GM12878 (cell line): ENCODE data around the gene GPR107. TPM values are rescaled to one million over a fixed set of nuclear protein-coding genes. Genes with fewer than 3 reads are reported as not detected.

ENCODE experiments used
- ATAC-seq: fragments of 200-7000 bp; cut with Tn5 transposase; 3 replicates; pipeline ENCODE4 v1.9.1; 2020; ENCODE audit warnings: mild to moderate bottlenecking, moderate library complexity
- BruUV-seq: library from RNA; stranded (reverse); fragments of 400-500 nt; replicated peaks from 2 replicates; lab custom pipeline; 2021; lab: Mats Ljungman, UMichigan
- CTCF ChIA-PET: fragments of 300-600 bp; sonication (Branson Sonifier 250); formaldehyde crosslinking; extraction: SDS; loops from one replicate; lab custom pipeline; 2021; ENCODE audit warnings: inconsistent platforms; lab: Yijun Ruan, JAX
- POLR2A ChIA-PET: fragments of 350-600 bp; formaldehyde crosslinking; extraction: SDS; loops from one replicate; lab custom pipeline; 2021; ENCODE audit warnings: inconsistent platforms; lab: Charles Lee
- RAD21 ChIA-PET: fragments of 300-600 bp; sonication (Branson Sonifier 250); formaldehyde crosslinking; loops from one replicate; lab custom pipeline; 2023; ENCODE audit warnings: antibody characterized with exemption; ENCODE audit not compliant: unreplicated experiment; lab: Charles Lee
- SMC1A ChIA-PET: fragments of 300-600 bp; sonication (Branson Sonifier 250); formaldehyde crosslinking; loops from one replicate; lab custom pipeline; 2023; ENCODE audit not compliant: unreplicated experiment, uncharacterized antibody; lab: Charles Lee
- DNase-seq: peaks from one replicate; pipeline ENCODE4 v3.0.0-alpha.2; 2011; ENCODE audit warnings: low read depth, low spot score
- FAIRE-seq: peaks from 3 replicates; lab custom pipeline; 2011; peaks lifted over from hg19 to GRCh38; lab: Jason Lieb, UNC
- H2AFZ ChIP-seq: 2 replicates; pipeline ENCODE4 v1.6.0; 2011; ENCODE audit warnings: low read depth, low read length, control low read depth; ENCODE audit not compliant: control insufficient read depth
- H3K27ac ChIP-seq: 2 replicates; pipeline ENCODE4 v1.5.1; 2011; ENCODE audit warnings: control low read depth; ENCODE audit not compliant: control insufficient read depth, insufficient read depth
- H3K27me3 ChIP-seq, 2 experiments: replicated peaks in 1 of 2; 2 replicates each; pipeline versions ENCODE4 v1.6.0 to v1.6.1; 2011; ENCODE audit warnings: low read length in 1 of 2; ENCODE audit not compliant: control insufficient read depth in 2 of 2, insufficient read depth in 2 of 2
- H3K36me3 ChIP-seq, 2 experiments: 2 replicates each; pipeline ENCODE4 v1.5.1; 2011; ENCODE audit warnings: low read length in 1 of 2; ENCODE audit not compliant: control insufficient read depth in 2 of 2, insufficient read depth in 2 of 2
- H3K4me1 ChIP-seq: 2 replicates; pipeline ENCODE4 v1.6.1; 2011; ENCODE audit warnings: mild to moderate bottlenecking, low read length, moderate library complexity, mixed read lengths; ENCODE audit not compliant: control insufficient read depth, insufficient read depth
- H3K4me2 ChIP-seq: 2 replicates; pipeline ENCODE4 v1.6.0; 2011; ENCODE audit warnings: control low read depth; ENCODE audit not compliant: control insufficient read depth, insufficient read depth
- H3K4me3 ChIP-seq: fragments of 200-600 bp; sonication (generic); 2 replicates; pipeline ENCODE4 v1.5.1; 2016
- H3K79me2 ChIP-seq: 2 replicates; pipeline ENCODE4 v1.6.0; 2011; ENCODE audit warnings: low read length; ENCODE audit not compliant: control insufficient read depth, insufficient read depth
- H3K9ac ChIP-seq: 2 replicates; pipeline ENCODE4 v1.8.0; 2011; ENCODE audit warnings: low read length, control low read depth, mixed read lengths; ENCODE audit not compliant: control insufficient read depth, insufficient read depth
- H3K9me3 ChIP-seq: replicated peaks from 3 replicates; pipeline ENCODE4 v1.5.1; 2011; ENCODE audit warnings: mild to moderate bottlenecking, low read length; ENCODE audit not compliant: control insufficient read depth, insufficient read depth
- H4K20me1 ChIP-seq: 2 replicates; pipeline ENCODE4 v1.6.0; 2011; ENCODE audit not compliant: control insufficient read depth, insufficient read depth
- BHLHE40 ChIP-seq, 2 experiments: fragments of 450-650 bp in 1 of 2; IDR thresholded peaks; 2 replicates each; pipeline ENCODE4 v1.6.1; 2011 to 2017; ENCODE audit warnings: low read depth in 2 of 2, borderline replicate concordance in 1 of 2, improper control_type of control experiment in 1 of 2, low read length in 1 of 2, mild to moderate bottlenecking in 1 of 2
- CBFB ChIP-seq: IDR thresholded peaks from 2 replicates; pipeline ENCODE4 v1.6.1; 2016; ENCODE audit warnings: antibody characterized with exemption, low read depth
- EED ChIP-seq: sonication (generic); IDR thresholded peaks from 2 replicates; pipeline ENCODE4 v1.6.1; 2016; ENCODE audit warnings: antibody characterized with exemption, low read depth
- GABPA ChIP-seq: IDR thresholded peaks from 2 replicates; pipeline ENCODE4 v1.6.1; 2014; ENCODE audit warnings: antibody characterized with exemption, low read depth, mild to moderate bottlenecking, inconsistent platforms
- KAT2A ChIP-seq: conservative IDR thresholded peaks from 2 replicates; pipeline ENCODE4 v1.6.1; 2011; ENCODE audit warnings: low read depth, low read length; ENCODE audit not compliant: control insufficient read depth
- MYC ChIP-seq: IDR thresholded peaks from 2 replicates; pipeline ENCODE4 v1.6.1; 2011; ENCODE audit warnings: mild to moderate bottlenecking, low read length, moderate library complexity, inconsistent platforms; ENCODE audit not compliant: insufficient read depth, insufficient replicate concordance, insufficient read length, severe bottlenecking
- PAX8 ChIP-seq: fragments of 450-650 bp; IDR thresholded peaks from 2 replicates; pipeline ENCODE4 v1.6.1; 2017; ENCODE audit warnings: mild to moderate bottlenecking, moderate library complexity
- RAD51 ChIP-seq: fragments of 450-650 bp; IDR thresholded peaks from 2 replicates; pipeline ENCODE4 v1.6.1; 2016; ENCODE audit warnings: moderate library complexity, mild to moderate bottlenecking, inconsistent platforms
- RELA ChIP-seq: fragments of 450-650 bp; IDR thresholded peaks from 2 replicates; pipeline ENCODE4 v1.8.0; 2014; ENCODE audit warnings: borderline replicate concordance; ENCODE audit not compliant: partially characterized antibody
- SMARCA5 ChIP-seq: fragments of 450-650 bp; IDR thresholded peaks from 2 replicates; pipeline ENCODE4 v1.6.1; 2017; ENCODE audit warnings: mild to moderate bottlenecking
- SPI1 ChIP-seq: IDR thresholded peaks from 2 replicates; pipeline ENCODE4 v1.6.1; 2011; ENCODE audit warnings: low read depth, mild to moderate bottlenecking, low read length, moderate library complexity, borderline replicate concordance; ENCODE audit not compliant: insufficient read depth
- WGBS: methylation state at CpG from one replicate; pipeline ENCODE4 v1.1.6; 2016; ENCODE audit warnings: low lambda C conversion rate; ENCODE audit not compliant: insufficient replicate concordance, insufficient coverage; ENCODE audit errors: missing lambda C conversion rate; 5-methylcytosine and 5-hydroxymethylcytosine counted together
- in situ Hi-C: fragments of 300-500 bp; cut with MboI; formaldehyde crosslinking; loops from 9 replicates; pipeline ENCODE4 v1.14.3; 2018; ENCODE audit warnings: mixed read lengths
- intact Hi-C: fragments of 100-400 bp; cut with micrococcal nuclease; formaldehyde crosslinking; loops from one replicate; pipeline ENCODE4 v1.14.2; 2022; ENCODE audit not compliant: unreplicated experiment
- polyA plus RNA-seq, 11 experiments: library from polyadenylated mRNA; depleted of rRNA in 4 of 11; unstranded in 6 of 11; stranded (reverse) in 5 of 11; fragments of >200 nt; fragmentation: Nextera tagmentation in 4 of 11; fragmentation: Illumina TruSeq in 1 of 11; extraction: Ambion mirVana in 4 of 11; extraction: Trizol in 1 of 11; gene quantifications; 1 replicate in 1 of 11; 2 replicates in 10 of 11; pipeline versions ENCODE4 v1.2.1 to v1.2.3, GENCODE V29; 2011 to 2016; ENCODE audit warnings: inconsistent platforms in 2 of 11, missing spikeins in 2 of 11, low read depth in 1 of 11
- total RNA-seq, 4 experiments: library from RNA; depleted of rRNA in 3 of 4; stranded (reverse); fragments of >200 nt in 3 of 4; fragmentation: Illumina TruSeq in 1 of 4; extraction: Trizol in 1 of 4; gene quantifications; 2 replicates each; pipeline versions ENCODE4 v1.2.1 to v1.2.3, GENCODE V29; 2013 to 2021

The GPR107 gene
- total and polyA plus RNA-seq, 10 of the 15 experiments (the other 5 are each of a cell fraction or from before 2014, with no cell fraction given): 2.7 to 21.4 (median 10.6) TPM

DNA sequence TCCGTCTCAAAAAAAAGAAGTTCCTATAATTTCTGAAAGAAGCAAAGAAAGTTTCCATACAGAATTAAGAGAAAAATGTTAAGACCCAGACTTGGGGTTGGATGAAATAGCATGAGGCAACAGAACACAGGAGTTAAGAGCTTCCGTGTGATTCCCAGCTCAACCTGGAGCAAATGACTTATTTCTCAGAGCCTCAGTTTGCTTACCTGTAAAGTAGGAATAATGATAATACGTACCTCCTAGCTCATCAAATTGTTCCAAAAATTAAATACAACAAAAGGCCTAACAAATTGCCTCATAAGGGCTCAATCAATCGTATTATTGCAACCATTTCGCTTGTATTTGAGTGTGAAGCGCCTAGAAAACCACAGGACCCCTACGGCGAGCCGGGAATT lies 600 bp upstream of the GPR107 start:
- ChIA-PET RAD21 (interaction anchor here (1.0 to 2.0 kb wide), 9 partner anchors 8 to 168 kb away, joined by 3 to 11 read pairs (median 4); no protein-coding TSS in a partner anchor), CTCF (interaction anchor here (0.6 to 1.9 kb wide), 5 partner anchors 9 to 267 kb away, joined by 3 to 10 read pairs (median 5); no protein-coding TSS in a partner anchor), POLR2A (interaction anchor here (0.6 to 2.1 kb wide), 13 partner anchors 9 to 167 kb away, joined by 3 to 18 read pairs (median 4); partner anchors contain the start of gene FNBP1), SMC1A (interaction anchor here (0.8 to 1.8 kb wide), 10 partner anchors 9 to 166 kb away, joined by 3 to 7 read pairs (median 4); no protein-coding TSS in a partner anchor)
- in situ Hi-C loops (no loop called here), intact Hi-C loops (no loop called here)
- H4K20me1 ChIP-seq: no peaks in the 10 kb centered on the region
- TF ChIP-seq MYC (no peak), SPI1 (no peak), KAT2A (no peak), CBFB (no peak)
- WGBS: 4% methylated on average over 9 of the region's 9 CpGs
- TSS peak; percentile 97 for BruUV-seq
- peak overlapping the region; percentile 83 for H3K4me3 ChIP-seq
- H3K79me2 ChIP-seq: peaks cover 68% of the 10 kb centered on the region
- H3K27me3 ChIP-seq: no peaks in the 10 kb centered on the region
- peak overlapping the region; percentile 95 for H3K27ac ChIP-seq
- FAIRE-seq (no peak), DNase-seq (no peak), ATAC-seq (no peak)
- H3K4me2 ChIP-seq: peak overlapping the region; percentile 39
- peaks cover 7% of the 10 kb centered on the region for H3K4me1 ChIP-seq
- H2AFZ ChIP-seq: peak overlapping the region; percentile 93
- H3K9me3 ChIP-seq: no peaks in the 10 kb centered on the region
- peak overlapping the region; percentile 95 for H3K9ac ChIP-seq
- H3K36me3 ChIP-seq: no peaks in the 10 kb centered on the region

DNA sequence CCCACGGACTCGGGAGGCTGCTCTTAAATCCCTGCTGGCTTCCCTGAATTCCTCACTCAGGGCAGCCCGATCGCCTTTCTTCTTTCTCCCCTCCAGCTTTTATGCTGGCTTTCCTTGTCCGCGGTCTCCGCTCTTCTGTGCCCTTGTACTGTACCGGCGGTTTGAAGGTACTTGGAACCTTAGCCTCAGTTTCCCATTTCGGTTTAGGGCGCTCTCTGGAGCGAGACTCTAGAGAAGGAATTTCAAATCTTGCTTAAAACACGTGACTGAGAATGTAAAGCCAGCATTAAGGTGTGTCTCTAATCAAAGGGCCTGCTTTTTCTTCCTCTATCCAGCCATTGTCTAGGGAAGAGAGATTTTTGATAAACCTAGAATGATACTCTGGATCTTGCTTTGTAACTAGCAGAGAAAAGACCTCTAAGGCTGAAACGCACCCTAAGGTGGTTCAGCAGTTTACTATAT lies 650 bp downstream of the GPR107 start:
- RAD21 ChIA-PET: interaction anchor here (1.0 to 2.0 kb wide), 6 partner anchors 10 to 90 kb away, joined by 3 to 11 read pairs (median 5); no protein-coding TSS in a partner anchor
- in situ Hi-C loops: no loop called here
- Histone ChIP-seq H3K4me2 (peak overlapping the region; percentile 82), H3K79me2 (peaks cover 78% of the 10 kb centered on the region), H4K20me1 (no peaks in the 10 kb centered on the region), H3K9me3 (no peaks in the 10 kb centered on the region), H3K27ac (peak overlapping the region; percentile 95), H3K27me3 (no peaks in the 10 kb centered on the region), H3K9ac (peak overlapping the region; percentile 95), H3K36me3 (no peaks in the 10 kb centered on the region; a peak in 1 of 4 replicates), H2AFZ (no peak overlapping the region; the same call in 1 of the 2 replicates), H3K4me3 (peak overlapping the region; percentile 83), H3K4me1 (peaks cover 7% of the 10 kb centered on the region)
- no peak for FAIRE-seq
- SMC1A ChIA-PET: interaction anchor here (1.0 kb wide), 1 partner anchor 61 kb away, joined by 5 read pairs; no protein-coding TSS in a partner anchor
- BruUV-seq: TSS peak; percentile 78
- no peak for DNase-seq
- ATAC-seq: no peak; the same call in 2 of the 3 replicates
- intact Hi-C loops: no loop called here
- POLR2A ChIA-PET: interaction anchor here (0.8 to 2.1 kb wide), 7 partner anchors 9 to 167 kb away, joined by 3 to 18 read pairs (median 6); partner anchors contain the start of gene FNBP1
- CTCF ChIA-PET: interaction anchor here (1.5 to 1.9 kb wide), 2 partner anchors 10 to 14 kb away, joined by 5 to 10 read pairs; no protein-coding TSS in a partner anchor
- peak; percentile 35; the same call in 1 of the 2 replicates for TF ChIP-seq RAD51
- TF ChIP-seq RELA: no peak
- TF ChIP-seq PAX8: no peak
- TF ChIP-seq BHLHE40 (IDR thresholded peaks at IDR 0.05; ENCODE audit: borderline replicate concordance in 1 of 2, low read depth in 2 of 2, low read length in 1 of 2): peak in 1 of 2 experiments; percentile 39; a peak in 1 of 4 replicates
- TF ChIP-seq GABPA: no peak
- no peak for TF ChIP-seq EED
- TF ChIP-seq KAT2A: no peak
- TF ChIP-seq SMARCA5: no peak
- WGBS: 1% methylated on average over 14 of the region's 14 CpGs
